ENCODE results near the gene SDHAF2. TPM values are rescaled to one million over a fixed set of nuclear protein-coding genes. Genes with fewer than 3 reads are reported as not detected.

The SDHAF2 gene
- total and polyA plus RNA-seq, 2 of the 4 experiments (the other 2 are of a cell fraction): 50.4 to 91.1 TPM

- intact Hi-C loops (cut with micrococcal nuclease): no loop called here
Measured at GRCh38 chr11:61414547-61414946, 15.4 kb upstream of the SDHAF2 start.

More at GRCh38 chr11:61414547-61414946, 15.4 kb upstream of the SDHAF2 start:
- Histone ChIP-seq H3K18ac (ENCODE audit: low read depth, low read length) (no peak overlapping the region), H2BK20ac (ENCODE audit: low read depth, low read length) (no peak overlapping the region), H2BK5ac (ENCODE audit: low read depth, low read length, poor library complexity, severe bottlenecking) (no peak overlapping the region), H3K4me3 (ENCODE audit: insufficient read depth, low read depth, low read length) (no peak overlapping the region), H3K4ac (ENCODE audit: low read depth, low read length) (no peak overlapping the region), H2BK120ac (ENCODE audit: low read depth, low read length) (no peak overlapping the region), H3K4me1 (ENCODE audit: control insufficient read depth, insufficient read depth, low read length) (no peaks in the 10 kb centered on the region), H4K8ac (ENCODE audit: low read depth in 2 of 2, low read length in 2 of 2) (no peak overlapping the region), H3K9me1 (ENCODE audit: insufficient read depth, low read length) (no peaks in the 10 kb centered on the region), H3K36me3 (ENCODE audit: control insufficient read depth, insufficient read depth, low read length) (peaks cover 70% of the 10 kb centered on the region), H4K20me1 (ENCODE audit: insufficient read depth, low read length) (peaks cover 29% of the 10 kb centered on the region), H3K4me2 (ENCODE audit: low read depth, low read length) (no peak overlapping the region), H3K9me3 (ENCODE audit: control insufficient read depth, insufficient read depth, low read length) (no peaks in the 10 kb centered on the region), H2AK9ac (replicated peaks; ENCODE audit: low read depth, low read length, poor library complexity) (no peak overlapping the region), H4K5ac (ENCODE audit: low read depth, low read length) (no peak overlapping the region), H3K14ac (replicated peaks; ENCODE audit: low read depth, low read length) (no peak overlapping the region), H4K91ac (ENCODE audit: insufficient read depth, low read depth, low read length) (no peak overlapping the region), H3K56ac (ENCODE audit: extremely low read depth, insufficient read depth, low read length) (no peak overlapping the region), H3K27ac (ENCODE audit: insufficient read depth, low read length) (no peak overlapping the region), H2AFZ (replicated peaks; ENCODE audit: low read length, poor library complexity) (no peak overlapping the region), H2BK15ac (ENCODE audit: low read depth, low read length) (no peak overlapping the region), H3K27me3 (ENCODE audit: control insufficient read depth, insufficient read depth, low read length) (no peaks in the 10 kb centered on the region), H3K23ac (ENCODE audit: low read depth, low read length) (no peak overlapping the region), H3K79me1 (ENCODE audit: low read depth in 1 of 2, low read length in 2 of 2) (peaks cover 5 to 34% of the 10 kb centered on the region in 2 experiments), H2AK5ac (ENCODE audit: low read depth, low read length) (no peak overlapping the region), H3K9ac (ENCODE audit: low read depth, low read length) (no peak overlapping the region)
- ChIA-PET POLR2A (ENCODE audit: unreplicated experiment) (no interaction called here), CTCF (no interaction called here)
- no peak for DNase-seq
- no peak for TF ChIP-seq ELK1 (IDR thresholded peaks at IDR 0.05; ENCODE audit: borderline replicate concordance, low read depth, low read length)
- no peak for TF ChIP-seq NFE2L2 (IDR thresholded peaks at IDR 0.05; ENCODE audit: low read depth, low read length)
- no peak for TF ChIP-seq RAD21 (IDR thresholded peaks at IDR 0.05; ENCODE audit: low read length)
- no peak for TF ChIP-seq RFX5 (IDR thresholded peaks at IDR 0.05; ENCODE audit: low read depth, low read length)
- no peak for TF ChIP-seq MAZ (IDR thresholded peaks at IDR 0.05; ENCODE audit: borderline replicate concordance, low read depth, low read length)
- no peak for TF ChIP-seq MAFK (IDR thresholded peaks at IDR 0.05; ENCODE audit: low read depth, low read length)
- TF ChIP-seq POLR2A (IDR thresholded peaks at IDR 0.05; ENCODE audit: low read depth, low read length): no peak
- no peak for TF ChIP-seq SMC3 (IDR thresholded peaks at IDR 0.05; ENCODE audit: low read depth, low read length)
- no peak for TF ChIP-seq CEBPB (IDR thresholded peaks at IDR 0.05; ENCODE audit: low read depth, low read length)
- no peak for TF ChIP-seq CTCF (conservative IDR thresholded peaks at IDR 0.05; ENCODE audit: low read depth, low read length)
- TF ChIP-seq CHD1 (IDR thresholded peaks at IDR 0.05; ENCODE audit: low read depth, low read length): no peak
- no peak for TF ChIP-seq FOS (IDR thresholded peaks at IDR 0.05; ENCODE audit: low read depth, low read length)
- no peak for ATAC-seq (ENCODE audit: low read depth)
- BruUV-seq (replicated peaks): no TSS peak
- no CpG with 5 or more reads among the region's 2 CpGs for WGBS, 2 experiments (ENCODE audit: extremely low coverage in 2 of 2, insufficient read length in 1 of 2)
- dilution Hi-C loops (cut with HindIII; ENCODE audit: low sequenced_read_pairs, unreplicated experiment): no loop called here
- in situ Hi-C loops (cut with MboI; ENCODE audit: low sequenced_read_pairs): no loop called here
